ENCODE results near the gene TICRR. TPM values are rescaled to one million over a fixed set of nuclear protein-coding genes. Genes with fewer than 3 reads are reported as not detected.

The TICRR gene
- total RNA-seq, 2 donors from 2014 or later, result 21.9 to 27.2 TPM

DNA sequence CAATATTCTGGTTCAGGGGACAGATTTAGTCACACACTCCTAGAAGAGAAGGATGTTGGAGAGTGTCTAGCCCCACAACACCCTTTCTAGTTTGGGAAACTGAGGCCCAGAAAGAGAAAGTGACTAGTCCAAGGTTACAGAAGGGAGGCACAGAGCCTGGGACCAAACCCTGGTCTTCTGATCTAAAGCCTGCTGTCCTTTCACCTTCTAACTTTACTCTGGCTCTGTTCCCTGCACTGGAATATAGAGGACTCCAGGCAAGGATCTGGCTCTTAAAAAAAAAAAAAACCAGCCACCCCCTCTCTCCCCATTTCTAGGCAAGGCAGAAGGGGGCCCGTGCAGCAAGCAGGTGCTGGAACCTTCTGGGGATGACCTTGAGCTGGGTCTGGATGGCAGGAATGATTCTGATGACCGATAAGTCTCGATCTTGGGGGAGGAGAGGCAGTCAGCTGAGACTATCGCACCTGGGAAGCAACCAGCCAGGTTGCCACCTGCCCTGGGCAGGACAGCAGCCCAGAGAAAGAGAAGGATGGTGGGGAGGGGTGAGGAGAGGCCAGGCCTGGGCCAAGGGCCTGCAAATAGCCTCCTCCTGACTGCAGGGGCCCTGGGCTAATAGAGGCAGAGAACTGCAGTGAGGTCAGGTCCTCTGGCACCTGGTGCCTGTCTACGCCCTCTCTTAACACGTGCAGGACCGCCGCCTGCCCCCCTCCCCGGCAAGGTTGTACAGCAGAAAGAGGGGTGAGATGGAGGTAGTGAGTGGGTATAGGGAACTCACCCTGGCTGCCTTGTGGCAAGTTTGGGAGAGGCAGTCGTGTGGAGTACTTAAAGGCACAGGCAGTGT is 48.4 kb upstream of the TICRR start:
- Histone ChIP-seq H3K9me3 (ENCODE audit: control insufficient read depth, low read length) (no peaks in the 10 kb centered on the region), H3K4me1 (ENCODE audit: control insufficient read depth, insufficient read depth, low read length) (no peaks in the 10 kb centered on the region), H3K27ac (ENCODE audit: low read depth, low read length) (no peak overlapping the region), H3K36me3 (ENCODE audit: control insufficient read depth, insufficient read depth, low read length) (no peaks in the 10 kb centered on the region), H3K9ac (ENCODE audit: extremely low read depth, low read length, poor library complexity, severe bottlenecking) (no peak overlapping the region), H3K4me3 (ENCODE audit: low read length) (no peak overlapping the region), H3K27me3 (ENCODE audit: control insufficient read depth, insufficient read depth, low read length, poor library complexity, severe bottlenecking) (peaks cover 7% of the 10 kb centered on the region)
- Mint-ChIP-seq H3K27me3 (ENCODE audit: insufficient read depth) (peaks cover 6% of the 10 kb centered on the region), H3K4me1 (peaks cover 6% of the 10 kb centered on the region), H3K4me3 (no peak overlapping the region), H3K27ac (no peak overlapping the region), H3K9me3 (no peaks in the 10 kb centered on the region), H3K36me3 (ENCODE audit: low read depth) (no peaks in the 10 kb centered on the region)
- TF ChIP-seq, protein P1, sequence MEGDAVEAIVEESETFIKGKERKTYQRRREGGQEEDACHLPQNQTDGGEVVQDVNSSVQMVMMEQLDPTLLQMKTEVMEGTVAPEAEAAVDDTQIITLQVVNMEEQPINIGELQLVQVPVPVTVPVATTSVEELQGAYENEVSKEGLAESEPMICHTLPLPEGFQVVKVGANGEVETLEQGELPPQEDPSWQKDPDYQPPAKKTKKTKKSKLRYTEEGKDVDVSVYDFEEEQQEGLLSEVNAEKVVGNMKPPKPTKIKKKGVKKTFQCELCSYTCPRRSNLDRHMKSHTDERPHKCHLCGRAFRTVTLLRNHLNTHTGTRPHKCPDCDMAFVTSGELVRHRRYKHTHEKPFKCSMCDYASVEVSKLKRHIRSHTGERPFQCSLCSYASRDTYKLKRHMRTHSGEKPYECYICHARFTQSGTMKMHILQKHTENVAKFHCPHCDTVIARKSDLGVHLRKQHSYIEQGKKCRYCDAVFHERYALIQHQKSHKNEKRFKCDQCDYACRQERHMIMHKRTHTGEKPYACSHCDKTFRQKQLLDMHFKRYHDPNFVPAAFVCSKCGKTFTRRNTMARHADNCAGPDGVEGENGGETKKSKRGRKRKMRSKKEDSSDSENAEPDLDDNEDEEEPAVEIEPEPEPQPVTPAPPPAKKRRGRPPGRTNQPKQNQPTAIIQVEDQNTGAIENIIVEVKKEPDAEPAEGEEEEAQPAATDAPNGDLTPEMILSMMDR (conservative IDR thresholded peaks at IDR 0.05), result no peak
- no peak for DNase-seq
- 87 to 89% methylated on average over 3 to 10 of the region's 10 CpGs for whole genome bisulfite sequencing, 2 experiments (ENCODE audit: insufficient coverage in 1 of 2, insufficient read length in 1 of 2)

DNA sequence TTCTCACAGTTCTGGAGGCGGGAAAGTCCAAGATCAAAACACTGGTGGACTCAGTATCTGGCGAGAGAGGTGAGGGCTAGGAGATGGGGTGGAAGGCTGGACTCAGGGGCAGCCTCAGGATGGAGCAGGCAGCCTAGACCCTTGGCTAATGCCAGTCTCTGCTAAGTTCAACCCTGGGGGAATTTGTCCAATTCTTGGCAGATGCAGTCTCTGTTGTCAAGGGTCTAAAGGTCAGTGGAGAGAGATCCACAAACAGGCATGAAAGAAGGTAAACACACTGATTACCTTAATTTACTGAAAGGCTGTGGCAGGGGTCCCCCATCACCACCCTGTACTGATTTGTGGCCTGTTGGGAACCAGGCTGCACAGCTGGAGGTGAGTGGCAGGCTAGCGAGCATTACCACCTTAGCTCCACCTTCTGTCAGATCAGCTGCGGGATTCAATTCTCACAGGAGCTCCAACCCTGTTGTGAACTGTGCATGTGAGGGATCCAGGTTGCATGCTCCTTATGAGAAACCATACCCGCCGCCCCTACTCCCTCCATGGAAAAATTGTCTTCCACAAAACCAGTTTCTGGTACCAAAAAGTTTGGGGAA is 46.4 kb upstream of the TICRR start:
- Mint-ChIP-seq H3K27me3 (ENCODE audit: insufficient read depth) (peaks cover 4% of the 10 kb centered on the region), H3K4me3 (no peak overlapping the region), H3K9me3 (peaks cover under 1% of the 10 kb centered on the region), H3K36me3 (ENCODE audit: low read depth) (no peaks in the 10 kb centered on the region), H3K27ac (no peak overlapping the region), H3K4me1 (peaks cover 8% of the 10 kb centered on the region)
- H3K27me3 ChIP-seq (ENCODE audit: control insufficient read depth, insufficient read depth, low read length, poor library complexity, severe bottlenecking), result peaks cover 1% of the 10 kb centered on the region
- peaks cover 5% of the 10 kb centered on the region for H3K9me3 ChIP-seq (ENCODE audit: control insufficient read depth, low read length)
- no peak overlapping the region for H3K9ac ChIP-seq (ENCODE audit: extremely low read depth, low read length, poor library complexity, severe bottlenecking)
- WGBS, 2 experiments (ENCODE audit: insufficient coverage in 1 of 2, insufficient read length in 1 of 2), result 89 to 100% methylated on average over 1 to 6 of the region's 6 CpGs
- no peaks in the 10 kb centered on the region for H3K36me3 ChIP-seq (ENCODE audit: control insufficient read depth, insufficient read depth, low read length)
- TF ChIP-seq, protein P1 (conservative IDR thresholded peaks at IDR 0.05), result no peak
- no peaks in the 10 kb centered on the region for H3K4me1 ChIP-seq (ENCODE audit: control insufficient read depth, insufficient read depth, low read length)
- H3K27ac ChIP-seq (ENCODE audit: low read depth, low read length), result no peak overlapping the region
- no peak for DNase-seq
- H3K4me3 ChIP-seq (ENCODE audit: low read length), result no peak overlapping the region

DNA sequence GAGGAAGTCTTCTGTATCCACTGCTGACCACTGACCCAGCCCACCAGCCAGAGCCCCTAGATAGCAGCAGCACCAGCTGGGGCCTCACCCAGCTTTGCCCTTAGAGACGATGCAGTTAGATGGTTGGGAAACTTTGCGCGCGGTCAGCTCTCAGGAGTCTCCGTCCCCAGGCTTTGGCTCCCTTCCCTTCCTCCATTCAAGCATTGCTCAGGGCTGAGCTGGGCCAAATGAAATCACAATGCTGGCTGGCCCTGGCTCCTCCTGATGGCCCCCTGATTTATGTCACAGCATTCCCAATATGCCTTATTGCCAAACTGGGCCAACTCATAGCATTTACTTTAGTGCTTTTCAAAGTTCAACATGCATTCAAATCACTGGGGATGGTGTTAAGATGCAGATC is 44.3 kb upstream of the TICRR start:
- Mint-ChIP-seq H3K27me3 (ENCODE audit: insufficient read depth) (peaks cover 11% of the 10 kb centered on the region), H3K4me3 (no peak overlapping the region), H3K9me3 (peaks cover 6% of the 10 kb centered on the region), H3K36me3 (ENCODE audit: low read depth) (no peaks in the 10 kb centered on the region), H3K27ac (no peak overlapping the region), H3K4me1 (peaks cover 7% of the 10 kb centered on the region)
- Histone ChIP-seq H3K4me3 (ENCODE audit: low read length) (no peak overlapping the region), H3K9ac (ENCODE audit: extremely low read depth, low read length, poor library complexity, severe bottlenecking) (no peak overlapping the region), H3K9me3 (ENCODE audit: control insufficient read depth, low read length) (peaks cover 10% of the 10 kb centered on the region), H3K4me1 (ENCODE audit: control insufficient read depth, insufficient read depth, low read length) (no peaks in the 10 kb centered on the region), H3K27ac (ENCODE audit: low read depth, low read length) (no peak overlapping the region), H3K36me3 (ENCODE audit: control insufficient read depth, insufficient read depth, low read length) (no peaks in the 10 kb centered on the region), H3K27me3 (ENCODE audit: control insufficient read depth, insufficient read depth, low read length, poor library complexity, severe bottlenecking) (no peaks in the 10 kb centered on the region)
- TF ChIP-seq, protein P1 (conservative IDR thresholded peaks at IDR 0.05), result no peak
- 90 to 91% methylated on average over 5 of the region's 5 CpGs for WGBS, 2 experiments (ENCODE audit: insufficient coverage in 1 of 2, insufficient read length in 1 of 2)
- DNase-seq, result no peak

Data from endodermal cell (in vitro differentiated cells).